ENCODE results near the gene ATXN2. TPM values are rescaled to one million over a fixed set of nuclear protein-coding genes. Genes with fewer than 3 reads are reported as not detected.
A peak's percentile ranks its signal among the peaks of the same experiment; 100 is the strongest.

ATXN2 gene
- total RNA-seq, 1 experiment from 2014 or later, result 72.9 TPM

DNA sequence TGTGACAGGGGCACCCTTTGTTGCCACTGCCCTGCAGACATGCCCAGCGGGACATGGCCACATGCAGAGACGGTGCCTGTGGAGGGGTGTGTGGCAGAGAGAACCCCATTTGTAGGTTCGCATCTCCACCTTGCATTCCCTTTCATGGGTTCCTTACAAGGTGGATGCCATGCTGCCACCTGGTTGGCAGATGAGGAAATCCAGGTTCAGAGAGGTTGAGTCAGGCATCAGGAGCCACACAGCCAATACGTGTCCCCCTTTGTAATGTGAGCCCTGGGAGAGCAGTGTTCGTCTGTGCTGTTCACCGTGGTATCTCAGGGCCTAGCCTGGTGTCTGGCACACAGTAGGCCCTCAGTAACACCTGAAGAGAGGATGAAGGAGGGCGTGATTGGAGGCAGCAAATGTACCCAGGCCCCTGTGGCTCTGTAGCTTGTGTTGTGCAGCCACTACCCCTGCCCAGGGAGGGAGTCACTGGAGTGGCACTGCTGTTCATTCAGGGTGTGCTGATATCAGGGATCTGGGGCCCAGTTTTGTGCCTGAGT lies 184.3 kb downstream of the ATXN2 start:
- H2BK12ac ChIP-seq (ENCODE audit: insufficient read length, low read depth, low read length), result no peak overlapping the region
- peaks cover 4 to 26% (median 9%) of the 10 kb centered on the region in 3 experiments; a peak in 6 of 7 replicates for H3K36me3 Mint-ChIP-seq (ENCODE audit: insufficient read depth in 1 of 3, low read depth in 3 of 3)
- H3K4me3 Mint-ChIP-seq, result no peak overlapping the region; a peak in 1 of 5 replicates
- H3K79me2 ChIP-seq (ENCODE audit: insufficient read depth, low read length), result peaks cover 25% of the 10 kb centered on the region; the same call in 1 of the 2 replicates
- H3K56ac ChIP-seq (ENCODE audit: insufficient read length, low read depth, low read length), result no peak overlapping the region
- H3K4me1 Mint-ChIP-seq, result peaks cover 51 to 58% of the 10 kb centered on the region in 2 experiments
- no peak overlapping the region for H3T11ph ChIP-seq (ENCODE audit: low read length)
- H3K4me1 ChIP-seq (ENCODE audit: insufficient read depth, low read length), result peaks cover 6% of the 10 kb centered on the region
- H3K23me2 ChIP-seq (ENCODE audit: insufficient read length, low read depth, low read length, poor library complexity, severe bottlenecking), result no peaks in the 10 kb centered on the region
- H3K27ac Mint-ChIP-seq, result peak overlapping the region in 2 of 3 experiments; percentile 38 to 81; a peak in 3 of 7 replicates
- TF ChIP-seq, protein P1, sequence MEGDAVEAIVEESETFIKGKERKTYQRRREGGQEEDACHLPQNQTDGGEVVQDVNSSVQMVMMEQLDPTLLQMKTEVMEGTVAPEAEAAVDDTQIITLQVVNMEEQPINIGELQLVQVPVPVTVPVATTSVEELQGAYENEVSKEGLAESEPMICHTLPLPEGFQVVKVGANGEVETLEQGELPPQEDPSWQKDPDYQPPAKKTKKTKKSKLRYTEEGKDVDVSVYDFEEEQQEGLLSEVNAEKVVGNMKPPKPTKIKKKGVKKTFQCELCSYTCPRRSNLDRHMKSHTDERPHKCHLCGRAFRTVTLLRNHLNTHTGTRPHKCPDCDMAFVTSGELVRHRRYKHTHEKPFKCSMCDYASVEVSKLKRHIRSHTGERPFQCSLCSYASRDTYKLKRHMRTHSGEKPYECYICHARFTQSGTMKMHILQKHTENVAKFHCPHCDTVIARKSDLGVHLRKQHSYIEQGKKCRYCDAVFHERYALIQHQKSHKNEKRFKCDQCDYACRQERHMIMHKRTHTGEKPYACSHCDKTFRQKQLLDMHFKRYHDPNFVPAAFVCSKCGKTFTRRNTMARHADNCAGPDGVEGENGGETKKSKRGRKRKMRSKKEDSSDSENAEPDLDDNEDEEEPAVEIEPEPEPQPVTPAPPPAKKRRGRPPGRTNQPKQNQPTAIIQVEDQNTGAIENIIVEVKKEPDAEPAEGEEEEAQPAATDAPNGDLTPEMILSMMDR (conservative IDR thresholded peaks at IDR 0.05), result no peak
- H4K20me1 ChIP-seq (ENCODE audit: control insufficient read depth, insufficient read depth, insufficient read length), result no peaks in the 10 kb centered on the region
- DNase-seq, result no peak
- WGBS (ENCODE audit: extremely low coverage, insufficient read length, low lambda C conversion rate), result no CpG with 5 or more reads among the region's 7 CpGs
- H3K9me3 Mint-ChIP-seq, result no peaks in the 10 kb centered on the region
- no peaks in the 10 kb centered on the region for H3K79me1 ChIP-seq (ENCODE audit: insufficient read depth, low read depth, low read length, poor library complexity, severe bottlenecking)
- no peak overlapping the region for H2AK5ac ChIP-seq (ENCODE audit: insufficient read length, low read length)
- H3K23ac ChIP-seq (ENCODE audit: insufficient read length, low read depth, low read length), result no peak overlapping the region
- no peak overlapping the region for H4K5ac ChIP-seq (ENCODE audit: insufficient read length, low read depth, low read length)
- H4K91ac ChIP-seq (ENCODE audit: insufficient read length, low read depth, low read length), result no peak overlapping the region
- H3K4ac ChIP-seq (ENCODE audit: low read depth, low read length), result no peak overlapping the region
- no peaks in the 10 kb centered on the region for H3K27me3 ChIP-seq (ENCODE audit: insufficient read depth, low read length)
- no peaks in the 10 kb centered on the region for H3K9me3 ChIP-seq (ENCODE audit: control insufficient read depth, low read depth, low read length)
- no peak overlapping the region for H3K9ac ChIP-seq (ENCODE audit: extremely low read depth, insufficient read length, low read length)
- H3K27me3 Mint-ChIP-seq (ENCODE audit: low read depth), result no peaks in the 10 kb centered on the region
- H3K27ac ChIP-seq (ENCODE audit: insufficient read length, low read depth, low read length), result no peak overlapping the region
- H4K8ac ChIP-seq (replicated peaks; ENCODE audit: insufficient read length, low read depth, low read length), result no peak overlapping the region
- H2BK15ac ChIP-seq (ENCODE audit: low read depth, low read length), result no peak overlapping the region
- no peak overlapping the region for H2BK120ac ChIP-seq (ENCODE audit: low read depth, low read length, poor library complexity, severe bottlenecking)
- no peak overlapping the region for H3K18ac ChIP-seq (ENCODE audit: insufficient read length, low read depth, low read length)
- no peak overlapping the region for H2BK20ac ChIP-seq (ENCODE audit: low read depth, low read length, poor library complexity, severe bottlenecking)
- no peak overlapping the region for H2BK5ac ChIP-seq (ENCODE audit: insufficient read length, low read length)
- H3K4me2 ChIP-seq (ENCODE audit: insufficient read depth, insufficient read length, low read length), result no peak overlapping the region
- no peak overlapping the region for H3K14ac ChIP-seq (ENCODE audit: insufficient read depth, low read length)
- H2AFZ ChIP-seq (ENCODE audit: low read length), result no peak overlapping the region

Measured in H9 (cell line).